Lower leg skin (tissue), 3 donors: ENCODE measurements around the gene PLEKHA6.

Experiments
- POLR2A ChIP-seq, 2 donors: fragments of 450-650 bp; IDR thresholded peaks; one replicate each; pipeline ENCODE4 v1.6.1; 2016 to 2017; ENCODE audit warnings: antibody characterized with exemption in 2 of 2, mild to moderate bottlenecking in 1 of 2, moderate library complexity in 1 of 2
- TF ChIP-seq, protein P1 (sequence below), 3 donors: fragments of 450-650 bp; IDR thresholded peaks; one replicate each; pipeline ENCODE4 v1.5.1; 2016; ENCODE audit warnings: antibody characterized with exemption in 3 of 3, mild to moderate bottlenecking in 3 of 3, moderate library complexity in 2 of 3

DNA sequence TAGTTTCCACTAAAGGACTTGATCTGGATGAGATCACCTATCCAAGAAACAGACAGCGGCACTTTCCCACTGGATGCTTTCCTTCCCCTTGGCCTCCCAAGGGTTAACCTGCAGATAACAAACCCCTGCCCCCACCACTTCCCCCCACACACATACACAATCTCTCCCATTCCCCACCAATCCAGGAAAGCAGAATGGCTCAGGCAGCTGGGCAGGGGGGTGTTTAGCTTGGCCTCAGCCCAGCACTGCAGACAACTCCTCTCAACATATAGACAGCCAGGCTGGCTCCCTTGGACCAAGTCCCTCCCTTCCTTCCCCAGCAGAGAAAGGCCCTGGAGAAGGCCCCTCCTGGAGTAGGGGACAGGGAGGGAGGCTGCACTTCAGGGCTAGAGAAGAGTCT is 24.6 kb downstream of the PLEKHA6 start:
- TF ChIP-seq, protein P1, sequence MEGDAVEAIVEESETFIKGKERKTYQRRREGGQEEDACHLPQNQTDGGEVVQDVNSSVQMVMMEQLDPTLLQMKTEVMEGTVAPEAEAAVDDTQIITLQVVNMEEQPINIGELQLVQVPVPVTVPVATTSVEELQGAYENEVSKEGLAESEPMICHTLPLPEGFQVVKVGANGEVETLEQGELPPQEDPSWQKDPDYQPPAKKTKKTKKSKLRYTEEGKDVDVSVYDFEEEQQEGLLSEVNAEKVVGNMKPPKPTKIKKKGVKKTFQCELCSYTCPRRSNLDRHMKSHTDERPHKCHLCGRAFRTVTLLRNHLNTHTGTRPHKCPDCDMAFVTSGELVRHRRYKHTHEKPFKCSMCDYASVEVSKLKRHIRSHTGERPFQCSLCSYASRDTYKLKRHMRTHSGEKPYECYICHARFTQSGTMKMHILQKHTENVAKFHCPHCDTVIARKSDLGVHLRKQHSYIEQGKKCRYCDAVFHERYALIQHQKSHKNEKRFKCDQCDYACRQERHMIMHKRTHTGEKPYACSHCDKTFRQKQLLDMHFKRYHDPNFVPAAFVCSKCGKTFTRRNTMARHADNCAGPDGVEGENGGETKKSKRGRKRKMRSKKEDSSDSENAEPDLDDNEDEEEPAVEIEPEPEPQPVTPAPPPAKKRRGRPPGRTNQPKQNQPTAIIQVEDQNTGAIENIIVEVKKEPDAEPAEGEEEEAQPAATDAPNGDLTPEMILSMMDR (IDR thresholded peaks at IDR 0.05) = no peak
- no peak for TF ChIP-seq POLR2A (IDR thresholded peaks at IDR 0.05)
